Glomerular endothelial cell (primary cell): ENCODE data around the gene NEURL2. TPM values are rescaled to one million over a fixed set of nuclear protein-coding genes. Genes with fewer than 3 reads are reported as not detected.

Experiments used
- DNase-seq: peaks from one replicate; pipeline ENCODE4 v3.0.0-alpha.2; 2011; ENCODE audit warnings: low read depth, low spot score; ENCODE audit errors: extremely low read depth
- total RNA-seq: library from RNA; depleted of rRNA; stranded (reverse); fragments of >200 nt; gene quantifications from 2 replicates; pipeline ENCODE4 v1.2.3, GENCODE V29; 2015

The NEURL2 gene
- total RNA-seq, 1 donor from 2014 or later: 4.8 TPM

DNA sequence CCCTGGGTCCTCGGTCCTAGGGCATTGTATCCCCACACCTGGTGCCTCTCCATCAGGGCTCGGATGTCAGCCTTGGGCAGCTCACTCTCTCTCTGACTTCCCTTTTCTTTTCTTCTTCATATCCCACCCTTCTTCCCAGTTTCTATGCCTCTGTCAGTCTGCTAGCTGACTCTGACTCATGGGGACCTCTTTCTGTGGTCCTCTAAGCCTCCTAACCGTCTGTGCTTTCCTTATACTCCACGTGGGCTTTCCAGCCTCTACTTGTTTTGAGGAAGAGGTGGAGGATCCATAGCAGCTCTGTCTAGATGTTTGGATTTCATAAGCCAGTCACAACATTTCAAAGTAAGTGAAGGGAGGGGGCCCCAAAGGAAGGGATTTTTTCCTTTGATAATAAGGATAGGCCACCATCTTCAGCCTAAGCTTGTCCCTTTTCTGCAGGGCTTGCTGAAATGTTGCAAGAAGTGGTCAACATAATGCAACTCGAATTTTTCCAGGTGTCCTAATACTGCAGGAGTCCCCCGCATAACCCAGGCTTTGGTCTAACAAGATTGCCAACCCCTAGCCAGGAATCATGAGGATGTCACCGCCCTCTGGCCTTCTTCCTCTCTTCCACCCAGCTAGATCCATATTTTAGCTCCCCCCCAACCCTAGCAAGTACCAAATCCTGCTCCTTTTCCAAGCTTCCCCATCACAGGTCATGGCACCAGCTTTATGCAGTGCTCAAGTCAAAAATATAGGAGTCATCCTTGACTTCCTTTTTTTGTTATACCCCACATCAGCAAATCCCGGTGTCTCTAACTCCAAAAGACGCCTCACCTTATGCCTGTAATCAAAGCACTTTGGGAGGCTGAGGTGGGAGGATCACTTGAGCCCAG is 29.7 kb upstream of the NEURL2 start:
- DNase-seq: no peak

DNA sequence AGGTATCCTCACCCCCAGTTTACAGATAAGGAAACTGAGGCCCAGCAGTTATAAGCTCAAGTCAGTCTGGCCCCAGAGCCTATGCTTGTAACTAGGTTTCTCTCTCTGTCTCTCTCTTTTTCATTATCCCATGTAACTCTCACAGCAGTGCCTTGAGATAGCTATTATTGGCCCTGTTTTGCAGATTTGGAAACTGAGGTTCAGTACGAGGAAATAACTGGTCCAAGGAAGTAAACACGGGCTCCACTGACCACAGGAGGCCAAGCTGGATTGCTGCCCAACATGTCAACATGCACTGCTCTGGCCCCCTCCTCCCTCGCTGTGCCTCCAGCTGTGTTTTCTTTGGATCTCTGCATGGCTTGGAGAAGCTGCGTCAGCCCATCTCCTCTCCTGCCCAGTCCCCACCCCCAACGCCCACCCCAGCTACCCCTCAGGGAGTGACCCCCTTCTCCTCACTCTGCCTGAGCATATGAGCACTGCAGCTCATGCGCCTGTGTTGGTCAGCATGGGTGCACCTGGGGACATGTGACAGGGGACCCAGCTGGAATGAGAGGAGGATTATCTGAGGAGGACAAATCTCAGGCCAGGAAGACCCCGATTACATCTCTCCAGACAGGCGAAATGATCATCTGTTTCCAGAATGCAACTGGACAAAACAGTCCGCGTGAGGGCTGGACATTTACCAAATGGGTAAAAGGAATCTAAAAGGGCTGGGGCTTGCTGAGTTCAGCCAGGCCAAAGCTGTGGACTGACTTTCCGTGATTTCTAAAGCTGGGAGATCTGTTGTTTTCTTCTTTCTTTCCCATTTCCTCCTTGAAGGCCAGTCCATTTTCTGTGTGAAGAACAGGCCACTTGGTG is 28.8 kb upstream of the NEURL2 start:
- no peak for DNase-seq

- DNase-seq: no peak
These were observed 27.9 kb upstream of the NEURL2 start for GRCh38 chr20:45918779-45919537.

DNA sequence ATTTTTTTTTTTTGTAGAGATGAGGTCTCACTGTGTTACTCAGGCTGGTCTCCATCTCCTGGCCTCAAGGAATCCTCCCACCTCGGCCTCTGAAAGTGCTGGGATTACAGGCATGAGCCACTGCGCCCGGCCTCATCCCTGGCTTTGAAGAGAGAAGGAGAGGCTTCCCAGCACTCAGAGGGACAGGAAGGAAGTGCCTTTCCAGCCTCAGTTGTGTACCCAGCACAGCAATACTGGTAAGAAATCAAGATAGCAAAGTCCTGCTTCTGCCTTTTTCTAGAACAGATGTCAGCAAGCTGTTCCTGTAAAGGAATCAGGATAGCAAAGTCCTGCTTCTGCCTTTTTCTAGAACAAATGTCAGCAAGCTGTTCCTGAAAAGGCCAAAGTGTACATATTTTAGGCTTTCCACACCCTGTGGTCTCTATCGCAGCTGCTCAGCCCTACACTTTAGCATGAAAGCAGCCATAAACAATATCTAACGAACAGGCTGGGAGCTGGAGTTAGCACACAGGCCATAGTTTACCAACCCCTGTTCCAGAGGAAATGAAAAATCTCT is 27.3 kb upstream of the NEURL2 start:
- no peak for DNase-seq

- no peak for DNase-seq
These were observed 26.8 kb upstream of the NEURL2 start for GRCh38 chr20:45917790-45918141.

DNA sequence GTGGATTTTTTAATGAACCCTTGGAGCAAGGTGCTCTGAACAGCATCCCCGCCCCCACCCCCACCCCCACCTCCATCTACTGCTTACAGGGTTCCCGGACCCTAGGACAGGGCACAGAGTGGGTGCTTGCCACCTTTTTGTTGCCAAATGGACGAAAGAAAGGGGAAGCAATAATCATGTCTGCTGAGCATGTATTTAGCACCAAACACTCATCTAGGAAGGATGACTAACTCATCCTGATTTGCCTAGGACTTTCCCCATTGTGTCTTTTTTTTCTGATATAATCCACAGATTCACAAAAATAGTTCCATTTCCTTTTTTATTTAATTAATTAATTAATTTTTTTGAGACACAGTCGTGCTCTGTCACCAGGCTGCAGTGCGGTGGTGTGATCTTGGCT is 22.1 kb upstream of the NEURL2 start:
- DNase-seq: no peak

GRCh38 chr20:45912344-45912682 is 21.3 kb upstream of the NEURL2 start:
- no peak for DNase-seq

DNA sequence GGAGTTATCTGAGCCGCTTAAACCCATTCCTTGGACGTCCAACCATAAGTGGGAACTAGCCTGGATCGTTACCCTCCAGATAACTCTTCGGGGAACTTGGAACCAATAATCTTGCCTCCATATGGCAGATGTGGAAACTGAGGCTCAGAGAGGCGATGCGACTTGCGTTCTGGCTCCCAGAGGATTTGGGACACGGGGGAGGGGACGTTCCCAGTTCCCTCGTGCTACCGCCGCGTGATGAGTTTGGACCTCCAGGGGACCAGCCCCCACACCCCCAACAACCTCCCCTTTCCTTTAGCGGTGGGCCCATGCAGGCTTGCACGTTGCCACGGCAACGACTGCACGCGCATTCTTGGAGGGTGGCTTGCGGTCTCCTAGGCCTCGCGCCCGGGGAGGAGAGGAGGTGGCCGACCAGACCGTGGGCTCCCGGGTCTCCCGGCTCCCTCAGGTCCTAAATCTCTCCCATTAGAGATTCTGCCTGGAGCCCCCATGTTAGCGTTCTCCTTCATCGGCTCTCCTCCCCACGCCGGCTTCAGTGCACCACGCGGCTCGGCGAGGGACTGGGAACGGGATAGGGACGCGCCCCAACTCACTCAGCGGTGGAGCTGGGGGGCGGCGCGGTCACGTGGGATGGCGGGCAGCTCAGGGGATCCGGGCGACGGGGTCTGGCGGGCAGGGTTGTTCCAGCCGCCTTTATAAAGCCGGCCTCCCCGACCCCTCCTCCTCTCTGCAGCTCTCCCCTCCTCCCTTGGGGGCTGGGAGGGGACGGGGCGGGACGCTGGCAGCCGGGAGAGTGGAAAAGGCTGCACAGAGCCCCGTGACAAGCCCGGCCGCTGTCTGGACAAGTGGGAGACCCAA is 20.7 kb upstream of the NEURL2 start, which contains the start of gene PLTP:
Gene PLTP (minus strand): TSS at position 670 of the 858 bp plus-strand sequence. CDS start 703 bp downstream, outside the sequence.
- no peak for DNase-seq

DNA sequence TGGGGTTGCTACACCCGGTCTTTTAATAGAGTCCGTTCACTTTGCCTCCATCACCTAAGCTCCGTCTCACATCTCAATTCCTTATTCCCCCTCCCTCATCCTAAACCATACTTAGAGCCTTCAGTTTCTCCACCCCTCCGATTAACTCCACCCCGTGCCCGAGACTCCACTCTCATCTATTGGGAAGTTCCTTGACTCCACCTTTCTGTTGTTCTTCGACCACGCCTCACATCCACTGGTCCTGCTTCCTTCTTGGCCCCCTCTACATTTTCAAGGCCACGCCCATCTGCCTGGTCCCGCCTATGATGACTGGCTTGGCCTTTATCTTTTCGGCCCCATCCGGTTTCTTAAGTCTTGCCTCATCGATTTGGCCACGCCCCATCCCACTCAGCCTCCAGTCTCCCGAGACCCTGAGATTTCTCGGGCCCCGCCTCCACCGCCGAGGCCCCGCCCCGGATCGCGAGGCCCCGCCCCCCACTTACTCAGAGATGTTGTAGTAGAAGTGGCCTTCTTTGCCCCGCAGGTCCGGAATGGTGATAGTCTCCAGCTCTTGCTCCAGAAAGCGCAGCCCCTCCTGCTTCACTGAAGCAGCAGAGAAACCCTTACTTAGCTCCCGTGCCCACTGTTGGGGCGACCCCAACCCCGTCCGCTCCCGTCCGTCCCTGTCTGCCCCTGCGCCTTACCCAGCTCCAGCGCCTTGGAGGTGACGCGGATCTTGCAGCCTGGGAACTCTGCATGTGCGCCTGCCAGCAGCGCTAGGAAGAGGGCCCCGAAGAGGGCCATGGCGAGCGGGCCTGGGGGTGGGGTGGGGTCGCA is 19.9 kb upstream of the NEURL2 start:
- DNase-seq: peak; percentile 99

- no peak for DNase-seq
These were observed 19.0 kb upstream of the NEURL2 start for GRCh38 chr20:45909817-45910669.

- no peak for DNase-seq
These were observed 18.4 kb upstream of the NEURL2 start for GRCh38 chr20:45909336-45909808.

DNA sequence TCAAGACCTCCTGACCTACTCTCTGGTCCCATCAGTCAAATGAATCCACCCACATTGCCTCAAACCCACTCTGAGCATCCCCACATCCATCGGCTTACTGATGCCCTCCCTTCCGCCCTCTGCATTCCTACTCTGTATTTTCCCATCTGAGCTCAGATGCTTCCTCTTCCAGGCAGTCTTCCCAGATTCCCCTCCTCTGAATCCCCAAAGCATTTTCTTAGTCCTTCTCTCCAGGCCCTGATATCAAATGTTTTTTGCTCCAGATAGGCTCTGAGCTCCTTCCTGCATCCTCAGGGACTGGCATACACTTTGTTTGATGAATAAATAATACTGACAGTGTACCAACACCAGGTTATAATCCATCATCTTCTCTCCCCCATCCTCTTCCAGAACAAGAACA is 17.1 kb upstream of the NEURL2 start:
- no peak for DNase-seq

GRCh38 chr20:45907219-45907948 is 16.4 kb upstream of the NEURL2 start:
- DNase-seq: no peak

GRCh38 chr20:45905505-45906079 is 14.6 kb upstream of the NEURL2 start:
- DNase-seq: no peak

- no peak for DNase-seq
These were observed 13.8 kb upstream of the NEURL2 start for GRCh38 chr20:45904583-45905504.

GRCh38 chr20:45902199-45902701 is 11.2 kb upstream of the NEURL2 start:
- no peak for DNase-seq
